Activated CD4-positive, alpha-beta memory T cell treated with anti-CD3 and anti-CD28 coated beads, Interleukin-2, amount 10 ng/mL, durations not matched to agents 7 days and 5 days (primary cell): Measurements from ENCODE around the gene VNN1. TPM values are rescaled to one million over a fixed set of nuclear protein-coding genes. Genes with fewer than 3 reads are reported as not detected.
"Not testable (repeated sequence)": the region's sequence is repeated elsewhere in the genome, so short reads cannot be mapped to it uniquely, and the experiment has no call there.

Source experiments
- CTCF ChIA-PET: fragments of 350-600 bp; sonication (Branson Sonifier 250); formaldehyde crosslinking; loops from one replicate; lab custom pipeline; 2021; ENCODE audit warnings: antibody characterized with exemption, inconsistent platforms; lab: Charles Lee
- POLR2A ChIA-PET: fragments of 350-600 bp; sonication (Branson Sonifier 250); formaldehyde crosslinking; loops from one replicate; lab custom pipeline; 2021; ENCODE audit warnings: antibody characterized with exemption; lab: Charles Lee
- DNase-seq: peaks from one replicate; pipeline ENCODE4 v3.0.0-alpha.2; 2020
- H3K27ac Mint-ChIP-seq: one replicate; pipeline ENCODE4 v1.8.0; 2021; ENCODE audit warnings: mild to moderate bottlenecking, mixed read lengths
- H3K27me3 Mint-ChIP-seq: one replicate; pipeline ENCODE4 v1.8.0; 2021; ENCODE audit warnings: mixed read lengths
- H3K36me3 Mint-ChIP-seq: one replicate; pipeline ENCODE4 v1.8.0; 2021; ENCODE audit warnings: low read depth, mixed read lengths
- H3K4me1 Mint-ChIP-seq: one replicate; pipeline ENCODE4 v1.8.0; 2021; ENCODE audit warnings: mixed read lengths
- H3K4me3 Mint-ChIP-seq: one replicate; pipeline ENCODE4 v1.8.0; 2021; ENCODE audit warnings: mild to moderate bottlenecking, mixed read lengths
- H3K9me3 Mint-ChIP-seq: one replicate; pipeline ENCODE4 v1.8.0; 2021; ENCODE audit warnings: mixed read lengths
- total RNA-seq, 2 experiments: library from RNA; stranded (reverse); gene quantifications; one replicate each; pipeline ENCODE4 v1.2.3, GENCODE V29; 2021

Gene VNN1
- total RNA-seq, 2 experiments from 2014 or later, result not detected

- Mint-ChIP-seq H3K9me3 (no peaks in the 10 kb centered on the region), H3K27ac (no peak overlapping the region), H3K36me3 (no peaks in the 10 kb centered on the region), H3K4me3 (no peak overlapping the region), H3K27me3 (peaks cover 19% of the 10 kb centered on the region), H3K4me1 (no peaks in the 10 kb centered on the region)
- no peak for DNase-seq
- POLR2A ChIA-PET, result no interaction called here
- CTCF ChIA-PET, result interaction anchor here (1.2 kb wide), 1 partner anchor 13 kb away, joined by 3 read pairs; no protein-coding TSS in a partner anchor
These were observed 1.3 kb upstream of the VNN1 start for GRCh38 chr6:132715204-132715603.

- H3K36me3 Mint-ChIP-seq, result no peaks in the 10 kb centered on the region
- no peaks in the 10 kb centered on the region for H3K4me1 Mint-ChIP-seq
- no peak overlapping the region for H3K4me3 Mint-ChIP-seq
- H3K27me3 Mint-ChIP-seq, result peaks cover 19% of the 10 kb centered on the region
- CTCF ChIA-PET, result no interaction called here
- no peaks in the 10 kb centered on the region for H3K9me3 Mint-ChIP-seq
- H3K27ac Mint-ChIP-seq, result no peak overlapping the region
- POLR2A ChIA-PET, result no interaction called here
- no peak for DNase-seq
These were observed 305 bp upstream of the VNN1 start for GRCh38 chr6:132714160-132714559.

- ChIA-PET CTCF (interaction anchor here (1.1 to 1.9 kb wide), 2 partner anchors 43 to 432 kb away, joined by 3 to 6 read pairs; no protein-coding TSS in a partner anchor), POLR2A (no interaction called here)
- Mint-ChIP-seq H3K27me3 (peaks cover 27% of the 10 kb centered on the region), H3K9me3 (no peaks in the 10 kb centered on the region), H3K36me3 (no peaks in the 10 kb centered on the region), H3K4me1 (no peaks in the 10 kb centered on the region), H3K27ac (no peak overlapping the region), H3K4me3 (no peak overlapping the region)
- no peak for DNase-seq
These were observed 1.5 kb downstream of the VNN1 start for GRCh38 chr6:132712366-132712765.

GRCh38 chr6:132708771-132709170 is 5.1 kb downstream of the VNN1 start:
- ChIA-PET POLR2A (no interaction called here), CTCF (no interaction called here)
- Mint-ChIP-seq H3K4me1 (no peaks in the 10 kb centered on the region), H3K27ac (no peak overlapping the region), H3K27me3 (peaks cover 39% of the 10 kb centered on the region), H3K4me3 (no peak overlapping the region), H3K36me3 (no peaks in the 10 kb centered on the region), H3K9me3 (peaks cover 8% of the 10 kb centered on the region)
- no peak for DNase-seq

- peaks cover 42% of the 10 kb centered on the region for H3K27me3 Mint-ChIP-seq
- ChIA-PET CTCF (no interaction called here), POLR2A (no interaction called here)
- peaks cover 8% of the 10 kb centered on the region for H3K9me3 Mint-ChIP-seq
- no peak overlapping the region for H3K4me3 Mint-ChIP-seq
- DNase-seq, result no peak
- H3K27ac Mint-ChIP-seq, result no peak overlapping the region
- no peaks in the 10 kb centered on the region for H3K4me1 Mint-ChIP-seq
- H3K36me3 Mint-ChIP-seq, result peaks cover 4% of the 10 kb centered on the region
These were observed 5.9 kb downstream of the VNN1 start for GRCh38 chr6:132708002-132708401.

- H3K4me1 Mint-ChIP-seq, CTCF ChIA-PET, H3K9me3 Mint-ChIP-seq, H3K27ac Mint-ChIP-seq, DNase-seq, POLR2A ChIA-PET, H3K4me3 Mint-ChIP-seq, H3K36me3 Mint-ChIP-seq: not testable (repeated sequence)
- peaks cover 44% of the 10 kb centered on the region for H3K27me3 Mint-ChIP-seq
These were observed 7.1 kb downstream of the VNN1 start for GRCh38 chr6:132706756-132707155.

- H3K36me3 Mint-ChIP-seq, result peaks cover 4% of the 10 kb centered on the region
- H3K9me3 Mint-ChIP-seq, result peaks cover 8% of the 10 kb centered on the region
- H3K27me3 Mint-ChIP-seq, result peaks cover 43% of the 10 kb centered on the region
- POLR2A ChIA-PET, result no interaction called here
- H3K4me1 Mint-ChIP-seq, result peaks cover under 1% of the 10 kb centered on the region
- CTCF ChIA-PET, result no interaction called here
- no peak overlapping the region for H3K4me3 Mint-ChIP-seq
- DNase-seq, result no peak
- no peak overlapping the region for H3K27ac Mint-ChIP-seq
These were observed 9.9 kb downstream of the VNN1 start for GRCh38 chr6:132703936-132704335.

- no peak for DNase-seq
- no peak overlapping the region for H3K27ac Mint-ChIP-seq
- POLR2A ChIA-PET, result interaction anchor here (1.7 kb wide), 1 partner anchor 116 kb away, joined by 5 read pairs; the partner anchor contains the start of gene RPS12
- no peak overlapping the region for H3K4me3 Mint-ChIP-seq
- H3K36me3 Mint-ChIP-seq, result peaks cover 14% of the 10 kb centered on the region
- H3K27me3 Mint-ChIP-seq, result peaks cover 18% of the 10 kb centered on the region
- peaks cover 10% of the 10 kb centered on the region for H3K4me1 Mint-ChIP-seq
- peaks cover 9% of the 10 kb centered on the region for H3K9me3 Mint-ChIP-seq
- CTCF ChIA-PET, result no interaction called here
These were observed 15.2 kb downstream of the VNN1 start for GRCh38 chr6:132698608-132699007.

GRCh38 chr6:132695773-132696172 is 18.1 kb downstream of the VNN1 start:
- H3K4me1 Mint-ChIP-seq, result peaks cover 10% of the 10 kb centered on the region
- peaks cover 9% of the 10 kb centered on the region for H3K9me3 Mint-ChIP-seq
- H3K36me3 Mint-ChIP-seq, result peaks cover 10% of the 10 kb centered on the region
- DNase-seq, result no peak
- CTCF ChIA-PET, result interaction anchor here (0.9 kb wide), 1 partner anchor 72 kb away, joined by 3 read pairs; no protein-coding TSS in a partner anchor
- H3K27ac Mint-ChIP-seq, result no peak overlapping the region
- no peak overlapping the region for H3K4me3 Mint-ChIP-seq
- POLR2A ChIA-PET, result no interaction called here
- peaks cover 18% of the 10 kb centered on the region for H3K27me3 Mint-ChIP-seq

- H3K27ac Mint-ChIP-seq, result no peak overlapping the region
- POLR2A ChIA-PET, result no interaction called here
- H3K4me3 Mint-ChIP-seq, result no peak overlapping the region
- CTCF ChIA-PET, result no interaction called here
- H3K36me3 Mint-ChIP-seq, result peaks cover 10% of the 10 kb centered on the region
- no peak for DNase-seq
- H3K27me3 Mint-ChIP-seq, result peaks cover 36% of the 10 kb centered on the region
- peaks cover 9% of the 10 kb centered on the region for H3K9me3 Mint-ChIP-seq
- peaks cover 5% of the 10 kb centered on the region for H3K4me1 Mint-ChIP-seq
These were observed 20.4 kb downstream of the VNN1 start for GRCh38 chr6:132693478-132693877.

GRCh38 chr6:132690678-132691077 is 23.2 kb downstream of the VNN1 start:
- H3K36me3 Mint-ChIP-seq, result peaks cover 1% of the 10 kb centered on the region

GRCh38 chr6:132687306-132687705 is 26.5 kb downstream of the VNN1 start:
- no peak overlapping the region for H3K4me3 Mint-ChIP-seq
- H3K27me3 Mint-ChIP-seq, result peaks cover 46% of the 10 kb centered on the region
- H3K27ac Mint-ChIP-seq, result no peak overlapping the region
- H3K36me3 Mint-ChIP-seq, result no peaks in the 10 kb centered on the region
- H3K4me1 Mint-ChIP-seq, result no peaks in the 10 kb centered on the region
- no peaks in the 10 kb centered on the region for H3K9me3 Mint-ChIP-seq
- ChIA-PET POLR2A (no interaction called here), CTCF (interaction anchor here (1.4 kb wide), 1 partner anchor 17 kb away, joined by 4 read pairs; no protein-coding TSS in a partner anchor)
- DNase-seq, result no peak

More at GRCh38 chr6:132690678-132691077, 23.2 kb downstream of the VNN1 start:
- Mint-ChIP-seq H3K9me3 (peaks cover 1% of the 10 kb centered on the region), H3K4me1 (peaks cover 1% of the 10 kb centered on the region), H3K27me3 (peaks cover 50% of the 10 kb centered on the region), H3K4me3 (no peak overlapping the region), H3K27ac (no peak overlapping the region)
- no peak for DNase-seq
- ChIA-PET POLR2A (no interaction called here), CTCF (no interaction called here)

GRCh38 chr6:132686531-132686930 is 27.3 kb downstream of the VNN1 start:
- no peaks in the 10 kb centered on the region for H3K9me3 Mint-ChIP-seq
- ChIA-PET CTCF (no interaction called here), POLR2A (no interaction called here)
- H3K4me1 Mint-ChIP-seq, result no peaks in the 10 kb centered on the region
- H3K36me3 Mint-ChIP-seq, result no peaks in the 10 kb centered on the region
- H3K27ac Mint-ChIP-seq, result no peak overlapping the region
- DNase-seq, result no peak
- H3K4me3 Mint-ChIP-seq, result no peak overlapping the region
- H3K27me3 Mint-ChIP-seq, result peaks cover 43% of the 10 kb centered on the region

- Mint-ChIP-seq H3K27me3 (peaks cover 35% of the 10 kb centered on the region), H3K9me3 (no peaks in the 10 kb centered on the region), H3K27ac (no peak overlapping the region)
These were observed 28.8 kb downstream of the VNN1 start for GRCh38 chr6:132685009-132685408.

More at GRCh38 chr6:132685009-132685408, 28.8 kb downstream of the VNN1 start:
- H3K36me3 Mint-ChIP-seq, result no peaks in the 10 kb centered on the region
- H3K4me1 Mint-ChIP-seq, result peaks cover 2% of the 10 kb centered on the region
- no peak overlapping the region for H3K4me3 Mint-ChIP-seq
- no peak for DNase-seq
- ChIA-PET POLR2A (no interaction called here), CTCF (no interaction called here)
